HG02943 (cell line): ENCODE measurements around the gene INTS6.

ENCODE experiments used
- ATAC-seq: cut with Tn5 transposase; IDR thresholded peaks from one replicate; pipeline ENCODE4 v1.9.1; 2021; ENCODE audit warnings: mild to moderate bottlenecking, low read depth, moderate library complexity; ENCODE audit not compliant: unreplicated experiment

Gene INTS6

DNA sequence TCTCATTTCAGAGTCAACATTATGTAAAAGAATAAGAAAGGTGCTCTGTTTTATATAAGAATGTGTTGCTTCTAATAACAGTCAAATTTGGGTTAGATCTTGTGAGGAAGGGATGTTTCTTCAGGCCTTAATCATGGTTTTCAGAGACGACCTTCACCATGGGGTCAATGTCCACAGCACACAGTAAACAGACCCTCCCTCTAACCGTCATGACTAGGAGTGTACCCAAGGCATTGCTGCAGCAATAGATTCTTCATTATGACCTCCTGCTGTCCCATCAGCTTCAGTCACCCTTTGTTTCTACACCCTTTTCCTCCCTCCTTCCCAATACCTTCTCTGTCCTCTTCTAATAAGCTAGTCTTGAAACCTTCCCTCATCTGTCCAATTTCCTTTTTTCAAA is 97.6 kb downstream of the INTS6 start:
- no peak for ATAC-seq

DNA sequence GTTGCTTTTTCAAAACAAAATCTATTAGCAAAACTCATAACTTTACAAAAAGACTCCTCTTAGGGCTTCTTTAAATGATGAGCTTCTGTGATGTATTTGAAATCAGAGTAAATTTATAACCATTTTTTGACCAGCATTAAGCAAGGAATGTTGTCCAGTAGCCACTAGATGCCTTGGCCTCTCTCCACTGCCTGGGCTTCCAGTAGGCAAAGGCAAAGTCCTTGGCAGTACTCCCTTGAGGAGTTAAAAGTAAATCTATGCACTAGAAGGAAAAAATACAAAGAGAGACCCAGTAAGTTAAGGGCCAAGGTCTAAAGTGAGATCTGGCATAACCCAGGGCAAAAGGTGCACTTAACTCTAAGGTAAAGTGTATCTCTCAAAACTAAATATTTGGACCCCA is 103.8 kb downstream of the INTS6 start:
- no peak for ATAC-seq

DNA sequence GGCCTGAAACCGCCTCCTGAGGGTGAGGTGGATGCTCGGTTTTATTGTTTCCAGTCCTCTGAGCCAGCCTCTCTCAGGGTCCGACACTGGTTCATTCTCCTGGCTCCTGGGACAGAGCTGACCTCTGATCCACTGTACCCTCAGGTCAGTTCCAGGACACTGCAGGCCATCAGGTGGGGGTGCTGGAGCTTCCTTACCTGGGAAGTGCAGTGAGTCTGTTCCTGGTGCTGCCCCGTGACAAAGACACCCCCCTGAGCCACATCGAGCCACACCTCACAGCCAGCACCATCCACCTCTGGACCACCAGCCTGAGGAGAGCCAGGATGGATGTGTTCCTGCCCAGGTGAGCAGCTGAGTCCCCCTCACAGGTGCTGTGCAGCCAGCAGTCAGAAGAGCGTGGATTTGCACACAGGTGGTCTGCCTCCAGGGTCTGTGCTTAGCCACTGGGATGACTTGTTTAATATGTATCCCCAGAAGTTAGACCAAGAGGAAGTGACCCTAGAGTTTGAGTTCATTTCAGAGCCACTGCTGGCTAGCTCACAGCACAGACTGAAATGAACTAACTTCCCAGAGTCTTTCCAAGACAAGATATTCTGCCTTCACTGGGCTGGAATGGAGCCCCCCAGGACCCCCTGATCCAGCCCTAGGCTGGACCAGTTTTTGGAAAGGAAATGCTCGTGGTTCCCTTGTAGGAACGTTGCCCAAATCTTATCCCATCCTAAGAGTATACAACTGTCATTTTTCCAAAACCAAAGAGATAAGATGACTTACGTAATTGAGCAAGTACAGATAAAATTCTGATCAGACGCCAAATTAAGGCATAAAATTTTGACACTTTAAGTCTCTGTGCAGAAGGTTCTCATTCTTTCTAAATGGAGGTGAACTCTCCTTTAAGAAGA is 104.5 kb downstream of the INTS6 start:
- no peak for ATAC-seq

DNA sequence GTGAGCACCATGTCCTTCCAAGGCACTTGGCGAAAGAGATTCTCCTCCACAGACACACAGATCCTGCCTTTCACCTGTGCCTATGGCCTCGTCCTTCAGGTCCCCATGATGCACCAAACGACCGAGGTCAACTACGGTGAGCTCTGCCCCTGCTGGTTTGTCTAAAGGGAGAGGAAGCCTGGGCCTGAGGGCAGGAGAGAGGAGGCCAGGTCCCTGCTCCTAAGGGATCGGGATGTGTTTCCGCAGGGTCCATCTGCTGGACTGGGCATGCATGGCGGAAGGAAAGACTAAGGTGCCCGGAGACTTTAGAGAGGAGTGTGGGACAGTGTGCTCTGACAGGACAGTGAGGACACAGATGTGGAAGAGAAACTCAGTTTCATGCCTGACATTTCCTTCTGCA is 105.7 kb downstream of the INTS6 start:
- ATAC-seq, result no peak

DNA sequence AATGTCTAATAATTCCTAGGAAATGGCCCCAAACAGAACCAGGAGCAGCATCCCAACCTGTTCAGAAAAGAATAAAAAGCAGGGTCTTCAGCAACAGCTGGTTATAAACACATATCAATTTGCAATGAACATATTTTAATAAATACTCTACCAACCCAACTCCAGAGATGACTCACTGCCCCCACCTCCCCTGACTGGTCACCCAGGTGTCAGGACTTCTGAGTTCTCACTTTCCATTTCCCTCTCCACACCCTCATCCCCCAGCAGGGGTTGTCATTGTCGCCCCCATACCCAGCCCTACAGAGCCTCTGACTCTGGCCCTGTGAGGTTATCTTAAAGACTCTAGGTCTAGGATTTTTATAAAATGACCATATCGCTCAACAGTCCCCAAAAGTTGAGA is 106.4 kb downstream of the INTS6 start:
- no peak for ATAC-seq

DNA sequence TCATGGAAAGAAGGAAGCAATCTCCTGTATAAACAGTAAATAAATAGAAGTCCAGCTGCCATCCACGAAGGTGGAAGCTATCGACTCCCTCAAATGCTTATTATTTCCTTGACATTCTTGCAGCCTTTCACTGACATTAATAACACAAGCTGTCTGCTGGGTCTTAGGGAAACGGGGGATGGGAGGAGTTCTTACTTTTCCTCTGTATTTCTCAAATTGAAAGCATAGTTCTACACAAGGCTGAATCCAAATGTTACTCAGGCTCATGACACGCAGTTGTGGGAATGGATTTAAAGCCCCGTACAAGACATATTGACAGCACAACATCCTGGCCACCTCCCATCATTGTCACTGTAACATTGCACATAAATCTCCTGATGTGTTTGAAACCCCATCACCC is 109.4 kb downstream of the INTS6 start:
- ATAC-seq, result no peak

DNA sequence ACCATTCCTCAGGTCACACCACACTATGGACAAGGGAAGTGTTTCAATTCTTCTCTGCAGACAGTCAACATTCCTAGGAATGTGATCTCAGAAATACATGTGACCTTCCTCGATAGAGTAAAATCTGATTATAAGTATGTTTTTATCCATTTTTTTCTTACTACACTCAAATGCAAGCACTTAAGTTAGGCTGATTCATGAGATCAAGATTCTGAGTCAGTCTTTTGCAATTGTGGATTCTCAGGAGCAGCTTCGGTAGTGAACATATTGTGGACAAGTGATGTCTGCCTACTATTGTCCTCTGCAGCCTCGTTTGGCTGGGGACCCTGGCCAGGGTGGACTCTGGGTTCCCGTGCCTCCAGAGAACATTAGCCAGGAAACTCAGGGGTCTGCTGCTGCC is 110.1 kb downstream of the INTS6 start:
- no peak for ATAC-seq

DNA sequence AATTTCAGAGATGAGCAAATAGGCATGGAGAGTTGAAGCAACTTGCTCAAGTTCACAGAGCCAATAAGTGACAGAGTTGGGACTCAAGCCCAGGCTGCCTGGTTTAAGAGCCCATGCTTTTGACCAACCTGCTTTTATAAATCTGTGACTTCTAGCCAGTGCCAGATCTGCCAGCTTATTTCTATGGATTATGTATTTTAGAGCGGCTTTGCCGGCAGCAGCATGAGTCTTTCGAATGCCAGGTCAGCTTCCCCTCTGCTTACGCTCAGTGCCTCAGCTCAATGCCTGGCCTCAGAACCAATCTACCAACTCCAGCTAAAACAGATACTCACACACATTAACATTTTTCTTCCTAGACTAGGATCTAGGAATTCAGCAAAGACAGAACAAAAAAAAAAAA is 111.0 kb downstream of the INTS6 start:
- ATAC-seq, result no peak

DNA sequence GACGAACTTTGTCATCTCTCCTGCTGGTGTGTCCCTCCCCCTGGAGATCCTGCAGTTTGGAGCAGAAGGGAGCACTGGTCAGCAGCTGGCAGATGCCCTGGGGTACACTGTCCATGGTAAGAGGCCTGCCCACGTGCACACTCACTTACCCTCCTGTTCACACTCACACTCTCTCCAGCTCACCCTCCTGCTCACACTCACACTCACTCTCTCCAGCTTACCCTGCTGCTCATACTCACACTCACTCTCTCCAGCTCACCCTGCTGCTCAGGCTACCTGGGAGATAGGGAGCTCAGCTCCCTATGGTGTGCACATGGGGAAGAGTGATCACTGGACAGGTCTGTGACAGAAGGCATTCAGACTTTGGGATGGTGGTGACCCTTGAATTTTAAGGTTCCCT is 111.6 kb downstream of the INTS6 start:
- no peak for ATAC-seq

DNA sequence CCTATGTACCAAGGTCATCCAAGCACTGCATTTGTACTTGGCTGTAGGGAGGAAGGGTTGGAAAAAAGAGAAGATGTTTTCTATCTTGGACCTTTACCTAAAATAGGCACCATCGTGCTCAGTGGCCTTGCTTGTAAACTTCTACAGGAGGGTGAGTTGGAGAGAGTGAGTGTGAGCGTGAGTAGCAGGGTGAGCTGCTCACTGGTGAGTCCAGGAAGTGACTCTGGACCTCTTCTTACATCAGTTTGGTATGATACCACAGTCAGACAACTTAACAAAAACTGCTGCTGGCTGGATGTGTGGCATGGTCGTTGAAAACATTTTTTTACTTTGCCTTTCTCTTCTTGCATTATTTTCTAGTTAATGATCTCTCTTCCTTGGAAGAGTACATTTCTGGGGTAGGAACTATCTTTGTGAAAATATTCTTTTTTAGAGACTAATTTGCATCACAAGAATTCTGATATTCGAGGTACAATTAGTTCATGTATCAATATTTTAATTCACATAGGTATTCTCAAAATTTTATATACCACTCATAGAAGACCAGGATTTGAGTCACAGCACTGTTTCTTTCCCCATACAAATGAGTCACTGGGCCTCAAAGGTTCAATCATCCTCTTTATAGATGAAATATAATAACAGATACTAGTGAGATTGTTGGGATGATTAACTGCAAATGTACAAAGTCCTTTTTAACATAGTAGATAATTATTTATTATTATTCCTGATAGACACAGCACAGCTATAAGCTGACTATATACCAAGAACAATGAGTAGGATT is 112.7 kb downstream of the INTS6 start:
- ATAC-seq, result no peak

DNA sequence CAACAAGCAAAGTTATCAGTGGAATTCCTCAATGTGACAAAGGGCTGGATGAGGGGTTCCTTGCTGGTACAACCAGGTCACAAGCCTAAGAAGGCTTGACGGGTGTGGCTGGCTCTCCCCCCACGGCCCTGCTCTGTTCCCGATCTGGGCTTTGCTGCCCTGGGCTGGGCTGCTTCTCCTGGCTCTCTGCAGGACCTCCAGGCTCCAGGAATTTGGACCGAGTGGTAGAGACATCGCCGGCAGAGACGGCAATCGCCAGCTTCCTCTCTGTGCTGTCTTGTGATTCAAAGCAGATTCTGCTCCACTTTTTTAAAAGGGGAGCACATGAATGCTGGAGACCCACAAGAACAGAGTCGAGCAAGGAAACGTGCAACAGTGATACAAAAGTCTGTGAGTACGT is 113.5 kb downstream of the INTS6 start, which contains the start of gene SERPINE3:
TSS of gene SERPINE3 (plus strand) at position 338 of the 400 bp plus-strand sequence. CDS start 1,401 bp downstream, outside the sequence.
- ATAC-seq, result no peak

DNA sequence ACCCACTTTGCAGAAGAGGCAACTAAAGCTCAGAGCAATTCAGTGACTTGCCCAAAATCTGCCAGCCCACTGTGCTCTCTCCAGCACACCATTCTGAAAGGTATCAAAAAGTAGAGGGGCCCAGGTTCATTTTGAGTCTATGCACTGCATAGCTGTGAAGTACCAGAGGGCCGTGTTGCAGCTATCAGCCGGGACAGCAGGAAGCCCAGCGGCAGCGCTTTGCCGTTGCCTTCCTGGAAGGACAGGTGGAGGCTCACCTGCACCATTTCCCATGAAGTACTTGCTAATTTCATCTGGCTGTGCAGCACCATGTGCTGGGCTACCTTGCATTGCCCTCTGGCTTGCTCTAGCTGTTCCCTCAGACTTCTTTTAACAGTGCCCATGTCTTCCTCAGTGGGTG is 116.1 kb downstream of the INTS6 start:
- no peak for ATAC-seq

DNA sequence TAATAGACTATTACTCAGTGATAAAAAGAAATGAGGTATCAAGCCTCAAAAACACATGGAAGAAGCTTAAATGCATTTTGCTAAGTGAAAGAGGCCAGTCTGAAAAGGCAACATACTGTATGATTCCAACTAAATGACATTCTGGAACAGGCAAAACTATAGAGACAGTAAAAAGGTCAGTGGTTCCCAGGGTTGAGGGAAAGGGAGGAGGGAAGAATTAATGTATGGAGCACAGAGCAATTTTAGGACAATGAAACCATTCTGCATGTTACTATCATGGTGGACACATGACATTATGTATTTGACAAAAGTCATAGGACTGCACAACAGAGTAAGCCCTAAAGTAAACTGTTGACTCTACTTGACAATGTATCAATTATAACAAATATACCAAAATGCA is 119.0 kb downstream of the INTS6 start:
- no peak for ATAC-seq

DNA sequence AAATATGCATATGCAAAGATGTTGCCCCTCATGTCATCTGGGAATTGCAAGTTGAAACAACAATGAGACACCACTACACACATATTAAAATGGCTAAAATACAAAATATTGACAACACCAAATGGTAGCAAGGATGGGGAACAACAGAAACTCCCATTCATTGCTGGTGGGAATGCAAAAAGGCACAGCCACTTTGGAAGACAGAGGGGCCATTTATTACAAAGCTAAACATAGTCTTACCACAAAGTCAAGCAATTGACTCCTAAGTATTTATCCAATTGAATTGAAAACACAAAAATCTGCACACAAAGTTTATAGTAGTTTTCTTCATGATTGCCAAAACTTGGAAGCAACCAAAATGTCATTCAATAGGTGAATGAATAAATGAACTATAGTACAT is 119.4 kb downstream of the INTS6 start:
- ATAC-seq, result no peak

DNA sequence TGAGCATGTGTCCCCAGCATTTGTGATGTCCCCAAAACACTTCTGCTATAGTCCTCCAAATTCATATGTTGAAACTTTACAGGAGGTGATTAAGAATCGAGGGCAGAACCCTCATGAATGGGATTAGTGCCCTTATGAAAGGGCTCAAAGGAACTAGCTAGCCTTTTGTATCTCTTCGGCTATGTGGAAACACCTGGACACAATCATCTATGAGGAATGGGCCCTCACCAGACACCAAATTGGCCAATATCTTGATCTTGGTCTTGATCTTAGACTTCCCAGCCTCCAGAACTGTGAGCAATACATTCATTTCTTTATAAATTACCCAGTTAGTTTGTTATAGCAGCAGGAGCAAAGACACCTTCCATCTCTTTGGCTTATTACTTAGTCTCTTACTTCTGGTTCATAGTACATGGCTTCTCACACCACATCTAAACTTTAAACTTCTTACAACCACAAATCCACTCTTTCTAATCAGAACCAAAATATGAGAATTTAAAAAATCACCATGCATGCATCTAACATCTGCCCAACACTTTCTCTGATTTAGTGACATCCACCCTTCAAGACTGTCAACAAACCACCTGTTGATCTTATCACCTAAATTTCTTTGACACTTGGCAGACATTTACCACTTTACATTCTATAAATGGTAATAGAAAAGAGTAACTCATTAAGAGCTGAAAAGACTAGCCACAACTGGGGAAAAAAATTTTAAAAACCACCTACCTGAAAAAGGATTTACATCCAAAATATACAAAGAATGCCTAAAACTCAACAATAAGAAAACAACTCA is 120.1 kb downstream of the INTS6 start:
- ATAC-seq, result no peak

DNA sequence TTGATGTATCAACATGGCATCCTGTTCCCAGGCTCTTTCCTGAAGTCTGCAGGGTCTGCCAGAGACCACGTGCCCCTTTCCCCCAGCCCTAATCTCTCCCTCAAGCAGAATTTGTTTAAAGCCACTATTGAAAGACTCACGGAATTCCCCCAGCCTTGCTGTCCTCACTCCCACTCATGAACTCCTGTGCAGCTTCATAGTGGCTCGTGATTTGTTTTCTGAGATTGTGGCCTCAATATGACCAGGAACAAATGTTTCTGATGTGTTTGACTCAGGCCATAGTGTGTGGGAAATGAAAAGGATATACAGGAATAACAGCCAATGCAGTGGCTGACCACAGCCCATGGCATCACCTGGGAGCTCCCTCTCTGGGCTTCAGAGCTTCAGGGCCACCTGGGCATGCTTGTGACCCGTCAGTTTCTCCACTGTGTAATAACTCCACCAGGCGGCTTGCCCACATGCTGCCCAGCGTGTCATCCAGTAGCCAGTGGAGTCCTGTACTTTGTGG is 121.4 kb downstream of the INTS6 start:
- ATAC-seq, result no peak

DNA sequence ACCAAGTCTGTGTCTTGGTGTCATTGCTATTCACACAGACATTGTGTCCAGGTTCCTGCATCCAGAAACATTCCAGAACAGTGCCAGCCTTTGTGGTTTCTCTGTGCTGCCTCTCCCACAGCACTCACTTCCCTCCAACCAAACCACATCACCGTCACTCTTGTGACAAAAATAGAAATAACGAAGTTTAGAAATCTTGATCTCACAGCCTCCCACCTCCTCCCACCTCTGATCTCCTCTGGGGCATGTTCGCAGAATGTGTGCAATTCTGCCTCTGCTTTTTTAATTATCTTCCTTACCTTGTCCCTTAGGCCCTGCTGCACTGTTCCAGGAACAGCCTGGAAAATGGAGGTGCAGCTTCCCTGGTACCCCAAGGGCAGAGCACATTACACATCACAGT is 122.0 kb downstream of the INTS6 start:
- ATAC-seq, result no peak

DNA sequence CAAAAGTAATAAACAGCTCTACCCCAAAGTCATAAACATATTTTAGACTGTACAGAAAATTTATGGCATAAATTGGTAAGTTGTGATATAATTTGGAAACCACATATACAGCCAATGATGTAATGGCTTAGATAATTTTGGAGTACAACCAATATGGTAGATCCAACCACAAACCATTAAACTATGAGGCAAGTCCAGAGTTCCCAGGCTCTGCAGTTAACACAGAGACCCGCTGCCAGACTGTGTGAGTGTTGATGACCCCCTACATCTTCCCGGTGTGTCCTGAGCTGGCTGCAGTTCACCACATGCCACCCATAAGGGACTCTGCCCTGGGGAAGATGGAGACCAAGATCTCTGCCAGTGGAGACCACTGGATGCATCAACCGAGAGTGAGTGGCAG is 123.2 kb downstream of the INTS6 start:
- ATAC-seq, result no peak

DNA sequence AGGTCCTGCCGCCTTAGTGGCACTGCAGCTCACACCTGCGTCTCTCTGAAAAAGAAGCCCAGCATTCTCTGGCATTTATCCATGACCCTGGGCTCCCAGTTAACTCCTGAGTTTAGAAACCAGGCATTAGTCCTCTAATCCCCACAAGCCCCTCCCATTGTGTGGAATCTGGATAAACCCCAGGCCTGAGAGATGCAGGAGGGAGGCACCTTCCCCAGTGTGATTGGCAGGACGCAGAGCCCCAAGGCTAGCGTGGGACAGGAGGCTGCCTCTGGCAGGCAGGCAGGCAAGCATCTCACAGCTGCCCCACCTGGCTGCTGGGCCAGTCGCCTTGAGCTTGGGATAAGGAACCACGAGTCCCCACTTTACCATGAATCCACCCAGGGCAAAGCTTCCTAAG is 124.3 kb downstream of the INTS6 start:
- ATAC-seq, result no peak

DNA sequence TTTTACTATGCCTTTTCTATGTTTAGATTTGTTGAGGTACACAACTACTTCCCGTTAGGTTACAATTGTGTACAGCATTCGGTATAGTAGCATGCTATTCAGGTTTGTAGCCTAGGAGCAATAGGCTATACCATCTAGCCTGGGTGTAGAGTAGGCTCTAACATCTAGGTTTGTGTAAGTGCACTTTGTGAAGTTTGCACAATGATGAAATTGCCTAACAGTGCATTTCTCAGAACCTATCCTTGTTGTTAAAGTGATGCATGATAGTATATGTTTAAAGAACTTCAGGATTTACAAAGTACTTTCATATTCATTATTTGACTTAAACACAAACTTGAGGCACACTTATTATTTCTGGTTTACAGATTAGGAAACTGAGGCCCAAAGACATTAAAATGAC is 124.9 kb downstream of the INTS6 start:
- ATAC-seq, result no peak

DNA sequence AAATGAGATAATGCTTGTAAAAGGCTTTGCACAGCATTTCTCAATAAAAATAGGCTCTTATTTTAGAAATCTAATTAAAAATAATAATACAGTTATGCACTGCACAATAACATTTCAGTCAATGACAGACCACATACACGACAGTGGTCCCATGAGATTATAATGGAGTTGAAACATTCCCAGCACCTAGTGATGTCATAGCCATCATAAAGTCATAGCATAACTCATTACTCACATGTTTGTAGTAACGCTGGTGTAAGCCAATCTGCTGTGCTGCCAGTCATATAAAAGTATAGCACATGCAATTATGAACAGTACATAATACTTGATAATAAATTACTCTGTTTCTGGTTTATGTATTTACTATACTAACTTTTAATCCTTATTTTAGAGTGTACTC is 126.1 kb downstream of the INTS6 start:
- no peak for ATAC-seq
